ENCODE results near the gene ATG4C.
"Not testable (repeated sequence)": the region's sequence is repeated elsewhere in the genome, so short reads cannot be mapped to it uniquely, and the experiment has no call there.

ATG4C gene

GRCh38 chr1:62759232-62759875 is 24.6 kb upstream of the ATG4C start:
- 93% methylated on average over 3 of the region's 5 CpGs for WGBS
- not testable (repeated sequence) for H3K27me3 ChIP-seq (ENCODE audit: insufficient read depth, low read length); H3K27ac ChIP-seq (ENCODE audit: low read depth, low read length); H3K4me1 ChIP-seq (ENCODE audit: insufficient read depth, low read length); H3K36me3 ChIP-seq (ENCODE audit: insufficient read depth, low read length); H3K9ac ChIP-seq (ENCODE audit: low read depth, low read length); H3K4me3 ChIP-seq (ENCODE audit: low read length)
- H3K9me3 ChIP-seq (ENCODE audit: insufficient read depth, low read depth, low read length) = peaks cover 11% of the 10 kb centered on the region

GRCh38 chr1:62760021-62760782 is 23.7 kb upstream of the ATG4C start:
- not testable (repeated sequence) for H3K27me3 ChIP-seq (ENCODE audit: insufficient read depth, low read length); H3K27ac ChIP-seq (ENCODE audit: low read depth, low read length); H3K4me3 ChIP-seq (ENCODE audit: low read length); H3K4me1 ChIP-seq (ENCODE audit: insufficient read depth, low read length); H3K36me3 ChIP-seq (ENCODE audit: insufficient read depth, low read length); H3K9ac ChIP-seq (ENCODE audit: low read depth, low read length)
- peaks cover 11% of the 10 kb centered on the region for H3K9me3 ChIP-seq (ENCODE audit: insufficient read depth, low read depth, low read length)
- 81% methylated on average over 4 of the region's 6 CpGs for WGBS

GRCh38 chr1:62761223-62761870 is 22.6 kb upstream of the ATG4C start:
- H3K9me3 ChIP-seq (ENCODE audit: insufficient read depth, low read depth, low read length) = peaks cover 11% of the 10 kb centered on the region
- WGBS = 93% methylated on average over 30 of the region's 30 CpGs
- H3K4me3 ChIP-seq (ENCODE audit: low read length); H3K4me1 ChIP-seq (ENCODE audit: insufficient read depth, low read length); H3K9ac ChIP-seq (ENCODE audit: low read depth, low read length); H3K36me3 ChIP-seq (ENCODE audit: insufficient read depth, low read length); H3K27ac ChIP-seq (ENCODE audit: low read depth, low read length); H3K27me3 ChIP-seq (ENCODE audit: insufficient read depth, low read length): not testable (repeated sequence)

- H3K27ac ChIP-seq (ENCODE audit: low read depth, low read length); H3K27me3 ChIP-seq (ENCODE audit: insufficient read depth, low read length); H3K4me1 ChIP-seq (ENCODE audit: insufficient read depth, low read length); H3K4me3 ChIP-seq (ENCODE audit: low read length); H3K36me3 ChIP-seq (ENCODE audit: insufficient read depth, low read length); H3K9ac ChIP-seq (ENCODE audit: low read depth, low read length): not testable (repeated sequence)
- peaks cover 11% of the 10 kb centered on the region for H3K9me3 ChIP-seq (ENCODE audit: insufficient read depth, low read depth, low read length)
- WGBS = 93% methylated on average over 4 of the region's 4 CpGs
These were observed 21.9 kb upstream of the ATG4C start for GRCh38 chr1:62762027-62762426.

GRCh38 chr1:62765981-62766380 is 18.0 kb upstream of the ATG4C start:
- Histone ChIP-seq H3K36me3 (ENCODE audit: insufficient read depth, low read length) (no peaks in the 10 kb centered on the region), H3K4me1 (ENCODE audit: insufficient read depth, low read length) (no peaks in the 10 kb centered on the region), H3K4me3 (ENCODE audit: low read length) (no peak overlapping the region), H3K9me3 (ENCODE audit: insufficient read depth, low read depth, low read length) (peaks cover 8% of the 10 kb centered on the region), H3K27ac (ENCODE audit: low read depth, low read length) (no peak overlapping the region), H3K9ac (ENCODE audit: low read depth, low read length) (no peak overlapping the region), H3K27me3 (ENCODE audit: insufficient read depth, low read length) (no peaks in the 10 kb centered on the region)
- WGBS = 47% methylated on average over 4 of the region's 4 CpGs

- H3K36me3 ChIP-seq (ENCODE audit: insufficient read depth, low read length); H3K4me3 ChIP-seq (ENCODE audit: low read length); H3K9ac ChIP-seq (ENCODE audit: low read depth, low read length); H3K27me3 ChIP-seq (ENCODE audit: insufficient read depth, low read length); H3K9me3 ChIP-seq (ENCODE audit: insufficient read depth, low read depth, low read length); H3K4me1 ChIP-seq (ENCODE audit: insufficient read depth, low read length); H3K27ac ChIP-seq (ENCODE audit: low read depth, low read length): not testable (repeated sequence)
- 94% methylated on average over 9 of the region's 11 CpGs for WGBS
These were observed 15.4 kb upstream of the ATG4C start for GRCh38 chr1:62768551-62768950.

GRCh38 chr1:62772607-62773295 is 11.2 kb upstream of the ATG4C start:
- Histone ChIP-seq H3K4me1 (ENCODE audit: insufficient read depth, low read length) (0 out of 2 replicates have a peak, but pooled peaks cover 2% of the 10 kb centered on the region), H3K9ac (ENCODE audit: low read depth, low read length) (no peak overlapping the region), H3K27me3 (ENCODE audit: insufficient read depth, low read length) (no peaks in the 10 kb centered on the region), H3K9me3 (ENCODE audit: insufficient read depth, low read depth, low read length) (no peaks in the 10 kb centered on the region), H3K36me3 (ENCODE audit: insufficient read depth, low read length) (no peaks in the 10 kb centered on the region), H3K27ac (ENCODE audit: low read depth, low read length) (no peak overlapping the region), H3K4me3 (ENCODE audit: low read length) (no peak overlapping the region)
- WGBS = 96% methylated on average over 1 of the region's 1 CpG

GRCh38 chr1:62774006-62774405 is 9.9 kb upstream of the ATG4C start:
- H3K36me3 ChIP-seq (ENCODE audit: insufficient read depth, low read length) = no peaks in the 10 kb centered on the region

GRCh38 chr1:62774971-62775595 is 8.8 kb upstream of the ATG4C start:
- 0 out of 2 replicates have a peak, but pooled peaks cover 5% of the 10 kb centered on the region for H3K4me1 ChIP-seq (ENCODE audit: insufficient read depth, low read length)
- no peak overlapping the region for H3K9ac ChIP-seq (ENCODE audit: low read depth, low read length)
- H3K9me3 ChIP-seq (ENCODE audit: insufficient read depth, low read depth, low read length) = no peaks in the 10 kb centered on the region
- no peak overlapping the region for H3K27ac ChIP-seq (ENCODE audit: low read depth, low read length)
- no peaks in the 10 kb centered on the region for H3K27me3 ChIP-seq (ENCODE audit: insufficient read depth, low read length)
- no peak overlapping the region for H3K4me3 ChIP-seq (ENCODE audit: low read length)
- 90% methylated on average over 3 of the region's 3 CpGs for WGBS
- H3K36me3 ChIP-seq (ENCODE audit: insufficient read depth, low read length) = no peaks in the 10 kb centered on the region

More at GRCh38 chr1:62774006-62774405, 9.9 kb upstream of the ATG4C start:
- no peak overlapping the region for H3K27ac ChIP-seq (ENCODE audit: low read depth, low read length)
- H3K9ac ChIP-seq (ENCODE audit: low read depth, low read length) = no peak overlapping the region
- H3K9me3 ChIP-seq (ENCODE audit: insufficient read depth, low read depth, low read length) = no peaks in the 10 kb centered on the region
- no peaks in the 10 kb centered on the region for H3K27me3 ChIP-seq (ENCODE audit: insufficient read depth, low read length)
- H3K4me3 ChIP-seq (ENCODE audit: low read length) = no peak overlapping the region
- 94% methylated on average over 2 of the region's 2 CpGs for WGBS
- 0 out of 2 replicates have a peak, but pooled peaks cover 5% of the 10 kb centered on the region for H3K4me1 ChIP-seq (ENCODE audit: insufficient read depth, low read length)

- 0 out of 2 replicates have a peak, but pooled peaks cover 5% of the 10 kb centered on the region for H3K4me1 ChIP-seq (ENCODE audit: insufficient read depth, low read length)
- no peak overlapping the region for H3K9ac ChIP-seq (ENCODE audit: low read depth, low read length)
- 67% methylated on average over 2 of the region's 2 CpGs for WGBS
- no peaks in the 10 kb centered on the region for H3K27me3 ChIP-seq (ENCODE audit: insufficient read depth, low read length)
- H3K4me3 ChIP-seq (ENCODE audit: low read length) = no peak overlapping the region
- H3K9me3 ChIP-seq (ENCODE audit: insufficient read depth, low read depth, low read length) = no peaks in the 10 kb centered on the region
- H3K36me3 ChIP-seq (ENCODE audit: insufficient read depth, low read length) = no peaks in the 10 kb centered on the region
- H3K27ac ChIP-seq (ENCODE audit: low read depth, low read length) = no peak overlapping the region
These were observed 5.7 kb upstream of the ATG4C start for GRCh38 chr1:62778208-62778607.

Data from HUES64 (cell line).